Activated CD4-positive, alpha-beta memory T cell treated with anti-CD3 and anti-CD28 coated beads for 36 hours (primary cell): Measurements from ENCODE around the gene AMTN. TPM values are rescaled to one million over a fixed set of nuclear protein-coding genes. Genes with fewer than 3 reads are reported as not detected.

Source experiments
- CTCF ChIA-PET: fragments of 350-600 bp; sonication (Branson Sonifier 250); formaldehyde crosslinking; loops from one replicate; lab custom pipeline; 2021; ENCODE audit warnings: antibody characterized with exemption, inconsistent platforms; lab: Charles Lee
- POLR2A ChIA-PET: fragments of 350-600 bp; sonication (Branson Sonifier 250); formaldehyde crosslinking; loops from one replicate; lab custom pipeline; 2021; ENCODE audit warnings: antibody characterized with exemption; lab: Charles Lee
- DNase-seq: peaks from one replicate; pipeline ENCODE4 v3.0.0-alpha.2; 2020
- H3K27ac Mint-ChIP-seq: one replicate; pipeline ENCODE4 v1.8.0; 2021; ENCODE audit warnings: mixed read lengths
- H3K27me3 Mint-ChIP-seq: one replicate; pipeline ENCODE4 v1.8.0; 2021; ENCODE audit warnings: mixed read lengths
- H3K36me3 Mint-ChIP-seq: one replicate; pipeline ENCODE4 v1.8.0; 2021; ENCODE audit warnings: mixed read lengths
- H3K4me1 Mint-ChIP-seq: one replicate; pipeline ENCODE4 v1.8.0; 2021; ENCODE audit warnings: low read depth, mixed read lengths
- H3K4me3 Mint-ChIP-seq: one replicate; pipeline ENCODE4 v1.8.0; 2021; ENCODE audit warnings: mild to moderate bottlenecking, mixed read lengths
- H3K9me3 Mint-ChIP-seq: one replicate; pipeline ENCODE4 v1.8.0; 2021; ENCODE audit warnings: mixed read lengths
- intact Hi-C: fragments of 100-400 bp; cut with micrococcal nuclease; formaldehyde crosslinking; loops from one replicate; pipeline ENCODE4 v1.15.1; 2023
- total RNA-seq, 2 experiments: library from RNA; stranded (reverse); gene quantifications; one replicate each; pipeline ENCODE4 v1.2.3, GENCODE V29; 2021

Gene AMTN
- total RNA-seq, 2 experiments from 2014 or later, result not detected

DNA sequence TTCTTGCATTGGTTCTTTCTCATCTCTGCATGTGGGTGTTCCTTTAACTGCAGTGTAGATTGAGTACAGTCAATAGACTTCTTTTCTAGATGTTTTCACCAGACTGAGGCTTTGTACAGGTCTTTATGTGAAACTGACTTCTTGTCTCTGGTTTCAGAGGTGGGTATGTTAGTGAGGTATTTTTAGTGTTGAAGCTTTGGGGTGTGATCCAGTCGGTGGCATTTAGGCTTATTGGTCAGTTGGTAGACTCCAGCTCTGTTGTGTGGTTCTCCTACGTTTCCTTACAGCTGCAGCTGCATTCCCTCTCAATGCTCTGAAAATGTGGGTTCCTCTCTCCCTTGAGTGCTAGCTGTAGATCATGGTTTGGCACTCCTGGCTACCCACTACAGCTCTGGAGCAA lies 52.4 kb downstream of the AMTN start:
- peaks cover 7% of the 10 kb centered on the region for H3K27me3 Mint-ChIP-seq
- intact Hi-C loops, result no loop called here

DNA sequence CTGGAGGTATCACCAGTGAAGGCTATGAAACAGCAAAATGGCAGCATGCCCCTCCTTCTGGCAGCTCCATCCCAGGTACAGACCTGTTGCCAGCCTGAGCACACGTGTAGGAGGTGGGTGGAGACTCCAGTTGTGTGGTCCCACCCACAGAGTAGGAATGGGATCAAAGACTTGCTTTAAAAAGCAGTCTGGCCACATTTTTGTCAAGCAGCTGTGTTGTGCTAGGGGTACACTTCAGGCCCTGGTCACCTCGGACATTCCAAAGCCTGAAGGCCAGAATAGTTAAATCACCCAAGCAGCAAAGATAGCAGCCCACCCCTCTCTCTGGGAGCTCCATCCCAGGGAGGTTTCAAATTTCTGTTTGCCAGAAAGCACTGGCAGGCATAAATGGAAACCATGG lies 53.4 kb downstream of the AMTN start:
- Mint-ChIP-seq H3K27ac (no peak overlapping the region), H3K4me1 (no peaks in the 10 kb centered on the region), H3K36me3 (no peaks in the 10 kb centered on the region), H3K9me3 (no peaks in the 10 kb centered on the region), H3K27me3 (peaks cover 7% of the 10 kb centered on the region), H3K4me3 (no peak overlapping the region)
- ChIA-PET POLR2A (no interaction called here), CTCF (no interaction called here)
- intact Hi-C loops, result no loop called here
- DNase-seq, result no peak

More for the DNA sequence above, 52.4 kb downstream of the AMTN start:
- no peaks in the 10 kb centered on the region for H3K36me3 Mint-ChIP-seq
- H3K4me1 Mint-ChIP-seq, result no peaks in the 10 kb centered on the region
- H3K4me3 Mint-ChIP-seq, result no peak overlapping the region
- POLR2A ChIA-PET, result no interaction called here
- H3K27ac Mint-ChIP-seq, result no peak overlapping the region
- no peak for DNase-seq
- CTCF ChIA-PET, result interaction anchor here (0.6 kb wide), 1 partner anchor 22 kb away, joined by 3 read pairs; no protein-coding TSS in a partner anchor
- peaks cover 2% of the 10 kb centered on the region for H3K9me3 Mint-ChIP-seq

DNA sequence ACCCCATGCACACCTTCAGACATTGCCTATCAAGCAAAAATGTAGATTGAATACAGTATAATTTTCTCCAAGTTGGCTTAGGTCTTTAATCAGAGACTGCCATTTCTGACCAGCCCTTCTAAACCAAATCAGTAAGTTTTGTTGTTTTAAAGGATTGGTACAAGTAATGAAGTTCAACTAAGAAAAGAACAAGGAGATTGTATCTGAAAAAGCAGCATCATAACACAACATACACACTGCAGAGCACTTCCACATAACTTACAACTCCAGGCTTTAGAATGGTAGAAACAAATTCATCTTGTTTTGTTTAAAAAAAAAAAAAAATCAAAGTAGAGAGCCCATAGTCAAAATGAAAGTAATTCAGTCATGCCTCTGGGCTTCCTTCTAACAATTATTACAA lies 57.6 kb downstream of the AMTN start:
- Mint-ChIP-seq H3K4me3 (no peak overlapping the region), H3K36me3 (no peaks in the 10 kb centered on the region)
- CTCF ChIA-PET, result no interaction called here

DNA sequence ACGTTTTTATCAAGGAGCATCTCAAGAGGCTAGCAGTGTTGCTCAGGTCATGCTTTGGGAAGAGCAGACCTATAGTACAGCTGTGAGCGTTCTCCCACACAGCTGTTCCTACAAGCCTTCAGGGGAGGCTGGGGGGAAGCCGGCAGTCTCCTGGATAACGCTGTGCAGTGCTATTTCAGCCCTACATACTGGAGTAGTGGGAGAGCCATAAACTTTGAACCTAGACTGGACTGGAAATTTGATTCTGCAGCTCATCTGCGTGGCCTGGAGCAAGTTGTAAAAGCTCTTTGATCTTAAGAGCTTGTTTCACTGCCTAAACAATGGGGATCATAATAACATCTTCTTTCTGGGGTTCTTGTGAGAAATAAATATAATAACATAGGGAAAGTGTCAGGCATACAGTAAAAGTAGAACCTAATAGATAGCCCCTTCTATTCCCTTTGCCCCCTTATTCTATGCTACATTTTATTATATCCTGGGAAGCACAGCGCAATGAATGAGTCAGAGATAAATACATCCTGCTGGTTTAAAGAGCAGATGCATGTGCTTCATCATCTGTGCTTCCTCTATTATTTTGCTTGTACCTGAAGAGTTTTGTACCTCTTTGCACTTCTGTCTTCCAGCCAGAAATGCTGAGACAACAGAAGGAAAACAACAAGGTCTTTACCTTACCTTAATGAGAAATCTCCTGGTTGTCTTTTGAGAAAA lies 59.0 kb downstream of the AMTN start:
- no peaks in the 10 kb centered on the region for H3K27me3 Mint-ChIP-seq
- no peaks in the 10 kb centered on the region for H3K4me1 Mint-ChIP-seq
- ChIA-PET CTCF (no interaction called here), POLR2A (no interaction called here)
- no peak overlapping the region for H3K4me3 Mint-ChIP-seq
- intact Hi-C loops, result no loop called here
- H3K36me3 Mint-ChIP-seq, result no peaks in the 10 kb centered on the region
- no peaks in the 10 kb centered on the region for H3K9me3 Mint-ChIP-seq
- no peak overlapping the region for H3K27ac Mint-ChIP-seq
- no peak for DNase-seq

More for the DNA sequence above, 57.6 kb downstream of the AMTN start:
- H3K27me3 Mint-ChIP-seq, result peaks cover under 1% of the 10 kb centered on the region
- no peak for DNase-seq
- H3K9me3 Mint-ChIP-seq, result no peaks in the 10 kb centered on the region
- no peak overlapping the region for H3K27ac Mint-ChIP-seq
- POLR2A ChIA-PET, result no interaction called here
- intact Hi-C loops, result no loop called here
- H3K4me1 Mint-ChIP-seq, result no peaks in the 10 kb centered on the region

DNA sequence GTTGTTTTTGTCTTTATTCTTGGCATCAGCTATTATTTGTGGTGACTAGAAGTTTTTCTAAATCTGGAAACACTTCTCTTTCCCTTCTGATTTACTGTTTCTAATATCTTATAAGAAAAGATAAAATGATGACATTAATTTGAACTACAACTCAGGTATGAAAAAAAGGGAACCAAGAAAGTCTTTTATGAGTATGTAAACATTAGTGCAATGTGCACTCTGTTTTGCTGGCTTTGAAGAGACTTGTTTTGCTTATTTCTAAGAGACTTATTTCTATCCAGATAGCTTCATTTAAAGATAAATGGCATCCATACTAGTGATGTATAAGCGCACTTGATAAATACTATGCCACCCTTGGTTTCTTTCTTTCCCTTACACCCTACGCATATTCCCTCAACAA lies 63.6 kb downstream of the AMTN start:
- ChIA-PET CTCF (interaction anchor here (1.2 kb wide), 1 partner anchor 19 kb away, joined by 3 read pairs; no protein-coding TSS in a partner anchor), POLR2A (no interaction called here)
- no peak for DNase-seq
- intact Hi-C loops, result no loop called here
- Mint-ChIP-seq H3K9me3 (no peaks in the 10 kb centered on the region), H3K4me3 (no peak overlapping the region), H3K36me3 (no peaks in the 10 kb centered on the region), H3K27me3 (no peaks in the 10 kb centered on the region), H3K27ac (no peak overlapping the region), H3K4me1 (no peaks in the 10 kb centered on the region)

Other genes starting within 250 kb of the AMTN start
- gene CABS1, start 183.6 kb upstream of the AMTN start, total RNA-seq, result not detected
- gene SMR3A, start 157.8 kb upstream of the AMTN start, total RNA-seq, result not detected
- gene SMR3B, start 135.4 kb upstream of the AMTN start, total RNA-seq, result not detected
- not detected for gene OPRPN, start 120.6 kb upstream of the AMTN start, total RNA-seq
- not detected for gene MUC7, start 46.4 kb upstream of the AMTN start, total RNA-seq
- gene AMBN, start 73.7 kb downstream of the AMTN start, total RNA-seq, result not detected
- gene ENAM, start 110.2 kb downstream of the AMTN start, total RNA-seq, result not detected
- not detected for gene JCHAIN, start 147.9 kb downstream of the AMTN start, total RNA-seq
- gene UTP3, start 170.0 kb downstream of the AMTN start, total RNA-seq, result 10 to 100 TPM; 33.6 to 35.5 TPM
- gene RUFY3, start 203.4 kb downstream of the AMTN start, total RNA-seq, result 10 to 100 TPM; 15.8 to 17.2 TPM